GM21515 (cell line): ENCODE results near the gene MCRIP2.
A peak's percentile ranks its signal among the peaks of the same experiment; 100 is the strongest.
"Not testable (repeated sequence)": the region's sequence is repeated elsewhere in the genome, so short reads cannot be mapped to it uniquely, and the experiment has no call there.

Experiments
- ATAC-seq: cut with Tn5 transposase; IDR thresholded peaks from one replicate; pipeline ENCODE4 v1.9.1; 2021; ENCODE audit not compliant: unreplicated experiment

MCRIP2 gene

GRCh38 chr16:641326-642188 lies at the start of gene MCRIP2:
TSS of gene MCRIP2 (plus strand) at chr16:641828. CDS start at chr16:641992, 164 bp downstream.
- peak; percentile 40 for ATAC-seq

DNA sequence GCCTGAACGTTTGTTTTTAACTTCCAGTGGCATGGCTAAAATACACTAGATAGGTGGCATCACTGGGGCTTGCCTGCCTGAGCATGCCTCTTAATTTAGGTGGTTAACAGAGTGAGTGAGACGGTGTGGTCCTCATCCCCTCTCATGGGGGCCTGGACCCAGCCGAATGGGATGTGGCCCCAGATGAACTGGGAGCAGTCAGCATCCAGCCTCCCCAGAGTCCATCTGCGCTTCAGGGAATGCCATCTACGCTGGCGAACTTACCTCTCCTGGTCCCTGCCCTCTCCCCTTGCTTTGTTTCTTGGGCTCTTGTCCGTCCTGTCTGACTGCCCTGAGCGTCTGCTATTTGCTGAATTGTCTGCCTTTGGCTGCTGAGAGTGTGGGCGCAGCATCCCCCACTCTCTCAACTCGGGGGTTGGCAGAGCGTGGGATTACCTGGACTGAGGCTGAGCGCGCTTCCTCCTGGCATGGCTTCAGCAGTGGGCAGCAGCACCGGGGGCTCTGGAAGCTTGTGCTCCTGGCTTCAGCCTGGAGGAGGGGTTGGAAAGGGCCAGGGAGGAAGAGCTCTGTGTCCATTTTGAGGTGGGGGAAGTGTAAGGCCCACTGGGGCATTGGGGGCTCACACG lies 49.6 kb upstream of the MCRIP2 start:
- ATAC-seq = no peak

DNA sequence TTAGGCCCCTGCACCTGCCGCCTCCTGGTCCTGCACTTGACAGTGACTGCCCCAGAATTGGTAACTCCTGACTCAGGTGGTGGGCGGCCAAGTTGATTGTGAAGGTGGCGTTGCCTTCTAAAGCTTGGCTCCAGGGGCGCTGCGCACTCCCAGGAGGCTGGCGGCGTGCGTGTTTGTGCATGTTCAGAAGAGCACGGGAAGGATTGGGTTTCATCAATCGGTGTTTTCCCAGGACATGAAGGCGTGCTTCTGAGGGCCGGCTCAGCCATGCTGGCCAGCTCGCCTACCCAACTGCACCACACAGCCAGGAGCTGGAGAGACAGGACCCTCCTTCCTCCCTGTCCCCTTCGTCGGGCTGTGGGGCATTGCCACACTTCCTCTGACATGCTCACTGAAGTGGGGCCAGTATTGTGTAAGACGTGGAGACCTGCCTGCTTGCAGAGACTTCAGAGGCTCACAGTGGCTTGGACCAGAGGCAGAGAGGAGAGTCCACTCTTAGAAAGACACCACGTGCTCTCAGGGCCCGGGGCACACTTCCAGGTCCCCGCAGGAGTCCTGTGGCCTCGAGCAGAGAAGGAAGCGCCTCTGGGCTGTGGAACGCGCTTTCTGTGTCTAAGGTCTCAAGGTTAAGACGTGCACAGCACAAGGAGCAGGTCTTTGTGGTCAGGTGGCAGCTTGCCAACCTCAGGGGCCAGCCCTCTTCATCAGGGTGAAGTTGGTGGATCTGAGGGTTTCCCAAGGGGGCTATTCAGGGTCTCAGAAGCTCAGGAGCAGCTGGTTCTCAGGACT lies 48.9 kb upstream of the MCRIP2 start:
- ATAC-seq = no peak

DNA sequence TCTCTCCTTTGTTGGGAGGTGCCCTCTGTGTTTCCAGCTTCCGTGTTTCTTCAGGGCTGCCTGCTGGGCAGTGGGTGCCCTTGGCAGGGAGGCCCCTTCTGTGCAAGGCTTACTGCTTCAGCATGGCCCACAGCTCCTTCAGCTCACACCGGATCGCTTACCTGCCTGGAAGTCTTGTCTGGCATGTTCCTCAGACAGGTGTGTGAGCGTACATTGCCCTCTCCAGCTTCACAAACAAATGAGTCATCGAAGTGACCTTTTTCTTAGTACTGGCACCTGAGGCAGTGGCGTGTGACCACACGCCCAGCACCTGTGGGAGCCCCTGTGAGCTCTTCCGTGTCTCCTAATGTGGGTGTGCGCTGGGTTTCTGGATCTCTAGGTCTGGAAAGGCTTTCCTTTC lies 48.2 kb upstream of the MCRIP2 start:
- ATAC-seq = no peak

- ATAC-seq = no peak
Measured at GRCh38 chr16:593807-594206, 47.8 kb upstream of the MCRIP2 start.

GRCh38 chr16:595094-595528 lies 46.5 kb upstream of the MCRIP2 start:
- ATAC-seq = no peak

- ATAC-seq = no peak
Measured at GRCh38 chr16:595942-596735, 45.5 kb upstream of the MCRIP2 start.

DNA sequence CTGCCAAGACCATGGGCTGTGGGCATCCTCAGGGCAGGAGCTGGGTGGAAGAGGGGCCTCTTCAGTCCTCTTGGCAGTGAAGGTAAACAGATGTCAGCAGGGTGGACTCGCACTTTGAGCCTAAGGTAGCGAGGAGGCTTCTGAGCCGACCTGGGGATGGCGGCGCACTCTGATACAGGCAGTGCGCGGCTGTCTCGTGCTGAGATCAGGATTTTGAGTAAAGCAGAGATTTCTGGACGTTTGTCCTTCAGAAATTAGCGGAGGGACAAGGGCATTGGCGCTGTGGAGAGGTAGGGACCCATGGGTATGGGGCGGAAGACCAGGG lies 44.9 kb upstream of the MCRIP2 start:
- ATAC-seq = no peak

GRCh38 chr16:597655-598054 lies 44.0 kb upstream of the MCRIP2 start:
- not testable (repeated sequence) for ATAC-seq

DNA sequence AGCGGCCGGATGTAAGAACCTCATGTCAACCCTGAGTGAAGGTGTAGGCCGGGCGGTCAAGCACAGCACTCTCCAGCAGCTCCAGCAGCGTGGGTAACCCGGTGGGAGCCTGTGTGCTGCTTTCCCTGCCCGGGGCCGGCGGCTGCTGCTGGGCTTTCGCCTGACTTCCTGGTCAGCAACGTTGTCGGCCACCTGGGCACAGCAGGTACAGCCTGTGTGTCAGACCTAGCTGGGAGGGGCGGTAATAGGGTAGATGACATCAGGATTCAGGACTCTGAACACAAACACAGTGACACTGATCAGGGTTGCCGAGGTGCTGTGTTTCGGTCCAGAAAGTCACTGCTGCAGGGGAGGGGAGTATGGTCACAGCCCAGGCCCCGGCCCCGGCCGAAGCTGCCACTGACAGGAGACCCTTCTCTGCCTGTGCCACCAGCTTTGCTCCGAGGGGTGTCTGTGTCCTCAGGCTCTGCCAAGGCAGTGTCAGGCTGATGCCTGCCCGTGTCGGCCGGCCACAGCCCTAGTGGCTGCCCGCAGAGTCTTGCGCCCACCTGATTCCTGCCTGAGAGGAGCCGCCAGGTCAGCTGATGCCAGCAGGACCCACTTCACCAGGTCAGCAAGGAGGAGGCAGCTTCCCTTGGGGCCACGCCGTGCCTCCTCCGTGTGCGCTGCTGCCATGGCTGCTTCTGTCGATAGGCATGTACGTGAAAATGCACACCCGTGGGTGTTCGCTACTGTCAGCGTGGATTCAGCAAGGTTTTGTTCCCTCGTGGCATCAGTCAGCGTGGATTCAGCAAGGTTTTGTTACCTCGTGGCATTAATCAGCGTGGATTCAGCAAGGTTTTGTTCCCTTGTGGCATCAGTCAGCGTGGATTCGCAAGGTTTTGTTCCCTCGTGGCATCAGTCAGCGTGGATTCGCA lies 42.5 kb upstream of the MCRIP2 start:
- ATAC-seq = no peak

DNA sequence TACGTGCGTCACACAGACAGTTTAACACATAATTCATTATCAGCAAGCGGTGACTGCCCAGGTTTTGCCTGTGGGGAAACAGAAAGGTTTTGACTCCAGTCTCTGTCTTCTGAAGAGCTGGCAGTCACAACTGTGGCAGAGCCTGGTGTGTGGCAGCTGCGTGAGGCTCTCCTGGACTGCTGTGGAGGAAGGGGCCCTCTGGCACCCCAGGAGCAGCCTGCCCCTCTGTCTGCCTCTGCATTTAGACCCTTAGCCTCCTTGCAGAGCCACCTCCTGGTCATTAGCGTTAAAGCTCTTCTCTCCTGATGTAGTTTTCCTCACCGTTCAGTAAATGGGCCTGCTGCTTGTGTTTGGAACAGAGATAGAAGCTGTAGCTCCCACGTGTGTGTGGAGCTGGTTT lies 40.8 kb upstream of the MCRIP2 start:
- ATAC-seq = no peak

DNA sequence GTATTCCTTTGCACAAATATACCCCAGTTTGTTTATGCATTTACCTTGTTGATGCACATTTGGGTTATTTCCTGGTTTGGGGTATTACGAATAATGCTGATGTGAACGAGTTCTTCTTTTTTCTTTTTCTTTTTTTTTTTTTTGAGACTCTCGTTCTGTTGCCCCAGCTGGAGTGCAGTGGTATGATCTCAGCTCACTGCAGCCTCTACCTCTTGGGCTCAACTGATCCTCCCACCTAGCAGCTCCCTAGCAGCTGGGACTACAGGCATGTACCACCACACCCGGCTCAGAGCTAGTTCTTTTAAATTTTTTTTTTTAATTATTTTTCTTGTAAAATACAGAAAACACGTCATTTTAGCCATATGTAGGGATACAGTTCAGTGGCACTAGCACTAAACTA lies 37.7 kb upstream of the MCRIP2 start:
- no peak for ATAC-seq

DNA sequence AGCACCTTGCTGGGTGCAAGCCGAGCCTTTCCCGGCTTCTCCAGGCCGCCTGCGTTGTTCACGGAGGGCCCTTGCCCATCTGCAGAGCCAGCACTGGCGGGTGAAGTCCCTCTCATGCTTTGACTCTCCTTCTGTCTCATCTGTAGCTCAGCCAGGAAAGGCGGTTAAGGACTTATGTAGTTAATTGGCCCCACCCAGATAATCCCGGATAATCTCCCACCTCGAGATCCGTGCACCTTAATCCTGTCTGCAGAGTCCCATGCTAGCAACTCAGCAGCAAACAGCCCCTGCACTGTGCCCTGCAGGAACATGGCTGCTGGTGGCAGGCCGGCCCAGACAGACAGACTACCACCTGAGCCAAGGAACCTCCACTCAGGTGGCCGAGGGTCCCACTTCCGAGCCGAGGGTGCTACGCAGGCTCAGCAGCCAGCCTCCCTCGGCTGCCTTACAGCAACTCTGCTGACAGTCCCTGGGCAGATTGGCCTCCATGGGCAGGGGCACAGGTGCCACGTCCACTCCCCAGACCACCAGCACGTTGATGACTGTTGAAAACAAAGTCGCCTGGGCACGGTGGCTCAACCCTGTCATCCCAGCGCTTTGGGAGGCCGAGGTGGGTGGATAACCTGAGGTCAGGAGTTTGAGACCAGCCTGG lies 34.8 kb upstream of the MCRIP2 start:
- ATAC-seq = no peak

GRCh38 chr16:608019-608418 lies 33.6 kb upstream of the MCRIP2 start:
- ATAC-seq = no peak

GRCh38 chr16:609316-609715 lies 32.3 kb upstream of the MCRIP2 start:
- no peak for ATAC-seq

DNA sequence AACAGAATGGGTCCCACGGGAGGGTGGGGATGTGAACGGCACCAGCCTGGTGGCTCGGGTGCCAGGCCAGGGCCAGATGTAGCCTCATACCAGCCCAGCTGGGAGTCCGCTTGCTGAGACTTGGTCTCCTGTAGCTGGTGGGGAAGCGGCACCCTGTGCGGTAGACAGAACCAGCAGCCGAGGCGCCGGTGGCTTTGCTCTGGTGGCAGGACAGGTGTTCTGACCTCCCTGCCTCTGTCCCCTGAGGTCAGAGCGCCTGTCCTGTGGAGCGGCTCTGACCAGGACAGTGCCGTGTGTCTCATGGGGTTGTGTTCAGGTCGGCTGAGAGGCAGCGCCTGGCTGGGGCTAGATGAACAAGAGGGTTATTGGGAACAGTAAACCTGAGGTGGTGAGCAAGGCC lies 31.6 kb upstream of the MCRIP2 start:
- no peak for ATAC-seq

- no peak for ATAC-seq
Measured at GRCh38 chr16:610513-611381, 30.9 kb upstream of the MCRIP2 start.

DNA sequence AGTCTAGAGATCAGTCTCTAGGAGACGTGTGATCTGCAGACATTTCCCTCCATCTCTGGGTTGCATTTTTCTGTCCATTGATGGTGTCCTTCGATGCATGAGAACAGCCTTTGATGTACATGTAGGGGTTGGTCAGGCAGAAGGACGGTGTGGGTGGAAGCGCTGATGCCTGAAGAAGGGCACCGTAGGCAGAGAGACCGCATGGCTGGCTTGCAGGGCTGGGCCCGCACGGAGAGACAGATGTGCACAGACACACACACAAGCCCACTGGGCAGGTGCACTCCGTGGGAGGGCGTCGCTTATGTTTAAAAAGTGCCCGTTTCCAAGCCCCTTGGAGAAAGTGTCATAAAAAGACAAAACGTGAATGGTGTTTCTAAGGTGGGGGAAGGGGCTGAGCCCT lies 26.5 kb upstream of the MCRIP2 start:
- ATAC-seq = no peak
